Esophagus muscularis mucosa (tissue), 4 donors: ENCODE data around the gene KCP. TPM values are rescaled to one million over a fixed set of nuclear protein-coding genes. Genes with fewer than 3 reads are reported as not detected.

Experiments used
- DNase-seq: peaks from one replicate; pipeline ENCODE4 v3.0.0-alpha.2; 2017; ENCODE audit errors: extremely low spot score
- H3K27ac ChIP-seq, 4 donors: fragments of 200-600 bp; sonication (generic); replicated peaks in 1 of 4; 1 replicate in 3 of 4; 2 replicates in 1 of 4; pipeline ENCODE4 v1.5.1; 2016 to 2019; ENCODE audit warnings: mild to moderate bottlenecking in 1 of 4
- H3K27me3 ChIP-seq, 4 donors: fragments of 200-600 bp; sonication (generic); one replicate each; pipeline versions ENCODE4 v1.5.1 to v1.6.0; 2016 to 2019
- H3K36me3 ChIP-seq, 4 donors: fragments of 200-600 bp; sonication (generic); one replicate each; pipeline ENCODE4 v1.5.1; 2016 to 2019
- H3K4me1 ChIP-seq, 4 donors: fragments of 200-600 bp; sonication (generic); one replicate each; pipeline ENCODE4 v1.5.1; 2016 to 2019
- H3K4me3 ChIP-seq, 4 donors: fragments of 200-600 bp; sonication (generic); 1 replicate in 2 of 4; 2 replicates in 2 of 4; pipeline ENCODE4 v1.5.1; 2016 to 2019; ENCODE audit warnings: mild to moderate bottlenecking in 4 of 4, moderate library complexity in 1 of 4
- H3K9me3 ChIP-seq, 4 donors: fragments of 200-600 bp; sonication (generic); 1 replicate in 3 of 4; 2 replicates in 1 of 4; pipeline ENCODE4 v1.5.1; 2016 to 2019
- CTCF ChIP-seq, 3 experiments: fragments of 200-600 bp in 2 of 3; fragments of 450-650 bp in 1 of 3; sonication (generic) in 2 of 3; IDR thresholded peaks; one replicate each; pipeline ENCODE4 v1.5.1; 2017 to 2019; ENCODE audit warnings: antibody characterized with exemption in 3 of 3, mild to moderate bottlenecking in 2 of 3, moderate library complexity in 1 of 3
- EP300 ChIP-seq: sonication (generic); formaldehyde crosslinking; IDR thresholded peaks from one replicate; pipeline ENCODE4 v1.6.1; 2017; ENCODE audit warnings: antibody characterized with exemption
- POLR2A ChIP-seq: fragments of 450-650 bp; IDR thresholded peaks from one replicate; pipeline ENCODE4 v1.6.1; 2017; ENCODE audit warnings: antibody characterized with exemption, moderate library complexity, mild to moderate bottlenecking, low read depth
- POLR2AphosphoS5 ChIP-seq, 2 donors: sonication (generic); formaldehyde crosslinking; IDR thresholded peaks; one replicate each; pipeline ENCODE4 v1.6.1; 2017; ENCODE audit warnings: antibody characterized with exemption in 2 of 2
- WGBS: methylation state at CpG from one replicate; pipeline ENCODE4 v1.1.5; 2018; 5-methylcytosine and 5-hydroxymethylcytosine counted together
- intact Hi-C: fragments of 100-400 bp; cut with DNase I; formaldehyde crosslinking; loops from one replicate; pipeline ENCODE4 v1.15.1; 2023
- total RNA-seq, 4 donors: library from RNA; depleted of rRNA; stranded (reverse); fragments of >200 nt; gene quantifications; one replicate each; pipeline versions ENCODE4 v1.1.0 to v1.2.1, GENCODE V29; 2016

KCP gene
- total RNA-seq, 4 donors from 2014 or later = 0.13 to 0.66 (median 0.29) TPM; not detected in 1

- TF ChIP-seq POLR2AphosphoS5 (IDR thresholded peaks at IDR 0.05) = no peak
- no peak for TF ChIP-seq CTCF (IDR thresholded peaks at IDR 0.05)
- no peak for TF ChIP-seq EP300
- TF ChIP-seq POLR2A = no peak
- Histone ChIP-seq H3K4me1 (peaks cover 46 to 76% (median 64%) of the 10 kb centered on the region in 4 donors), H3K27ac (peak overlapping the region; percentile 77 to 85 (median 84)), H3K9me3 (no peaks in the 10 kb centered on the region), H3K4me3 (peak overlapping the region; percentile 76 to 84 (median 82)), H3K36me3 (peaks cover 15 to 38% (median 30%) of the 10 kb centered on the region in 4 donors), H3K27me3 (no peaks in the 10 kb centered on the region)
- no peak for DNase-seq
- intact Hi-C loops = no loop called here
- WGBS = 67% methylated on average over 15 of the region's 15 CpGs
Measured at GRCh38 chr7:128861957-128862570, 48.4 kb downstream of the KCP start.

GRCh38 chr7:128860158-128861073 is 50.1 kb downstream of the KCP start:
- Histone ChIP-seq H3K27me3 (no peaks in the 10 kb centered on the region), H3K9me3 (no peaks in the 10 kb centered on the region), H3K4me3 (no peak overlapping the region), H3K36me3 (peaks cover 21 to 40% (median 39%) of the 10 kb centered on the region in 4 donors), H3K4me1 (peaks cover 46 to 77% (median 69%) of the 10 kb centered on the region in 4 donors), H3K27ac (peak overlapping the region; percentile 76 to 84 (median 80))
- DNase-seq = no peak
- intact Hi-C loops = no loop called here
- TF ChIP-seq CTCF (IDR thresholded peaks at IDR 0.05) = peak in 1 of 3 experiments; percentile 16
- no peak for TF ChIP-seq EP300
- no peak for TF ChIP-seq POLR2AphosphoS5 (IDR thresholded peaks at IDR 0.05)
- TF ChIP-seq POLR2A = no peak
- WGBS = 21% methylated on average over 10 of the region's 10 CpGs

GRCh38 chr7:128859232-128860157 is 51.0 kb downstream of the KCP start:
- H3K27ac ChIP-seq = peak overlapping the region; percentile 76 to 84 (median 80)
- no peaks in the 10 kb centered on the region for H3K27me3 ChIP-seq
- peaks cover 23 to 42% (median 40%) of the 10 kb centered on the region in 4 donors for H3K36me3 ChIP-seq
- no peak overlapping the region for H3K4me3 ChIP-seq
- no peak for DNase-seq
- TF ChIP-seq POLR2A (no peak), EP300 (no peak), CTCF (IDR thresholded peaks at IDR 0.05) (no peak), POLR2AphosphoS5 (IDR thresholded peaks at IDR 0.05) (peak in 1 of 2 donors; percentile 12)
- H3K4me1 ChIP-seq = peaks cover 46 to 69% (median 66%) of the 10 kb centered on the region in 4 donors
- WGBS = 35% methylated on average over 9 of the region's 12 CpGs
- H3K9me3 ChIP-seq = no peaks in the 10 kb centered on the region
- intact Hi-C loops = no loop called here

- Histone ChIP-seq H3K4me3 (no peak overlapping the region), H3K36me3 (peaks cover 32 to 51% (median 49%) of the 10 kb centered on the region in 4 donors), H3K9me3 (no peaks in the 10 kb centered on the region), H3K4me1 (peaks cover 41 to 60% (median 58%) of the 10 kb centered on the region in 4 donors), H3K27me3 (no peaks in the 10 kb centered on the region), H3K27ac (peak overlapping the region; percentile 76 to 84 (median 80))
- DNase-seq = no peak
- WGBS = 53% methylated on average over 13 of the region's 18 CpGs
- TF ChIP-seq POLR2A (no peak), POLR2AphosphoS5 (IDR thresholded peaks at IDR 0.05) (no peak)
- intact Hi-C loops = no loop called here
Measured at GRCh38 chr7:128858380-128859231, 51.9 kb downstream of the KCP start.
